Skin of body (tissue), 3 donors: Measurements from ENCODE around the gene PRDX5. TPM values are rescaled to one million over a fixed set of nuclear protein-coding genes. Genes with fewer than 3 reads are reported as not detected.

Experiments used
- DNase-seq: peaks from one replicate; lab custom pipeline; 2025; lab: John Stamatoyannopoulos, UW
- small RNA-seq: library from RNA; depleted of rRNA; stranded (forward); fragments of <200 nt; gene quantifications from one replicate; pipeline ENCODE3, GENCODE V24; 2014; ENCODE audit warnings: low replicate concordance
- total RNA-seq: library from RNA; depleted of rRNA; stranded (reverse); fragments of >200 nt; gene quantifications from one replicate; pipeline ENCODE4 v1.2.3, GENCODE V29; 2014

Gene PRDX5
- total RNA-seq, 1 donor from 2014 or later = 81.9 TPM

GRCh38 chr11:64359712-64360445 is 42.0 kb downstream of the PRDX5 start:
- DNase-seq = no peak

- no peak for DNase-seq
These were observed 42.6 kb downstream of the PRDX5 start for GRCh38 chr11:64360448-64360921.

GRCh38 chr11:64361659-64362058 is 43.7 kb downstream of the PRDX5 start:
- DNase-seq = no peak

- DNase-seq = no peak
These were observed 44.4 kb downstream of the PRDX5 start for GRCh38 chr11:64362339-64362738.

- no peak for DNase-seq
These were observed 46.5 kb downstream of the PRDX5 start for GRCh38 chr11:64364435-64364834.

- no peak for DNase-seq
These were observed 47.0 kb downstream of the PRDX5 start for GRCh38 chr11:64364911-64365310.

GRCh38 chr11:64366751-64367150 is 48.8 kb downstream of the PRDX5 start:
- DNase-seq = no peak

GRCh38 chr11:64367931-64368672 is 50.2 kb downstream of the PRDX5 start:
- no peak for DNase-seq

- DNase-seq = no peak
These were observed 50.8 kb downstream of the PRDX5 start for GRCh38 chr11:64368673-64369074.

GRCh38 chr11:64369440-64370421 is 51.8 kb downstream of the PRDX5 start:
- no peak for DNase-seq

GRCh38 chr11:64371201-64371600 is 53.3 kb downstream of the PRDX5 start:
- no peak for DNase-seq

Small RNAs within 50 kb of the gene (small RNA-seq; reads per million reads assigned to genes)
- gene MIR1237 (not detected), gene MIR7155 (0.09 reads per million), gene RF00019 (not detected)

Other genes starting within 250 kb of the PRDX5 start
- gene MACROD1, start 152.0 kb upstream of the PRDX5 start, total RNA-seq = 23.1 TPM
- gene STIP1, start 131.9 kb upstream of the PRDX5 start, total RNA-seq = 67.6 TPM
- 7.2 TPM for gene FERMT3, start 111.4 kb upstream of the PRDX5 start, total RNA-seq
- 13.7 TPM for gene TRPT1, start 91.9 kb upstream of the PRDX5 start, total RNA-seq
- 13.7 TPM for gene NUDT22, start 91.8 kb upstream of the PRDX5 start, total RNA-seq
- gene DNAJC4, start 87.6 kb upstream of the PRDX5 start, total RNA-seq = 15.2 TPM
- 31.9 TPM for gene VEGFB, start 83.5 kb upstream of the PRDX5 start, total RNA-seq
- 39.4 TPM for gene FKBP2, start 77.0 kb upstream of the PRDX5 start, total RNA-seq
- 43.1 TPM for gene PPP1R14B, start 71.2 kb upstream of the PRDX5 start, total RNA-seq
- gene PLCB3, start 66.6 kb upstream of the PRDX5 start, total RNA-seq = 17.4 TPM
- gene BAD, start 33.5 kb upstream of the PRDX5 start, total RNA-seq = 27.5 TPM
- gene GPR137, start 32.3 kb upstream of the PRDX5 start, total RNA-seq = 4.7 TPM
- not detected for gene KCNK4, start 26.8 kb upstream of the PRDX5 start, total RNA-seq
- 0.39 TPM for gene CATSPERZ, start 17.8 kb upstream of the PRDX5 start, total RNA-seq
- gene ESRRA, start 12.6 kb upstream of the PRDX5 start, total RNA-seq = 12.0 TPM
- gene TRMT112, start 562 bp upstream of the PRDX5 start, total RNA-seq = 108 TPM
- gene CCDC88B, start 22.1 kb downstream of the PRDX5 start, total RNA-seq = 5.9 TPM
- gene RPS6KA4, start 41.0 kb downstream of the PRDX5 start, total RNA-seq = 9.7 TPM
- not detected for gene SLC22A11, start 237.8 kb downstream of the PRDX5 start, total RNA-seq